Nephron progenitor cell (in vitro differentiated cells): ENCODE data around the gene NLRC5.

ENCODE experiments used
- DNase-seq: peaks from one replicate; pipeline ENCODE4 v3.0.0; 2021
- H3K27ac Mint-ChIP-seq: 2 replicates; pipeline ENCODE4 v1.8.0; 2021; ENCODE audit warnings: mild to moderate bottlenecking, moderate library complexity, mixed read lengths
- H3K27me3 Mint-ChIP-seq: 2 replicates; pipeline ENCODE4 v1.8.0; 2021; ENCODE audit warnings: mild to moderate bottlenecking, low read depth, mixed read lengths; ENCODE audit not compliant: poor library complexity
- H3K36me3 Mint-ChIP-seq: 2 replicates; pipeline ENCODE4 v1.8.0; 2021; ENCODE audit warnings: low read depth, mixed read lengths
- H3K4me1 Mint-ChIP-seq: 2 replicates; pipeline ENCODE4 v1.8.0; 2021; ENCODE audit warnings: mixed read lengths
- H3K4me3 Mint-ChIP-seq: 2 replicates; pipeline ENCODE4 v1.8.0; 2021; ENCODE audit warnings: mild to moderate bottlenecking, moderate library complexity, mixed read lengths
- H3K9me3 Mint-ChIP-seq: 2 replicates; pipeline ENCODE4 v1.8.0; 2021; ENCODE audit warnings: mild to moderate bottlenecking, moderate library complexity, mixed read lengths
- CTCF ChIP-seq: fragments of 200-600 bp; sonication (generic); IDR thresholded peaks from 2 replicates; pipeline ENCODE4 v1.5.0; 2021; ENCODE audit warnings: antibody characterized with exemption

NLRC5 gene

GRCh38 chr16:56994311-56994710 is 5.0 kb downstream of the NLRC5 start:
- Mint-ChIP-seq H3K27me3 (peaks cover 76% of the 10 kb centered on the region), H3K9me3 (no peaks in the 10 kb centered on the region), H3K36me3 (no peaks in the 10 kb centered on the region), H3K27ac (no peak overlapping the region), H3K4me1 (peaks cover 14% of the 10 kb centered on the region), H3K4me3 (no peak overlapping the region)
- no peak for DNase-seq
- no peak for TF ChIP-seq CTCF

GRCh38 chr16:56995136-56995805 is 5.9 kb downstream of the NLRC5 start:
- peaks cover 66% of the 10 kb centered on the region for H3K27me3 Mint-ChIP-seq

GRCh38 chr16:56997264-56997663 is 7.9 kb downstream of the NLRC5 start:
- Mint-ChIP-seq H3K4me1 (peaks cover 4% of the 10 kb centered on the region), H3K9me3 (no peaks in the 10 kb centered on the region)
- TF ChIP-seq CTCF: no peak

More at GRCh38 chr16:56995136-56995805, 5.9 kb downstream of the NLRC5 start:
- Mint-ChIP-seq H3K9me3 (no peaks in the 10 kb centered on the region), H3K27ac (no peak overlapping the region), H3K36me3 (no peaks in the 10 kb centered on the region), H3K4me1 (peaks cover 4% of the 10 kb centered on the region), H3K4me3 (no peak overlapping the region)
- no peak for TF ChIP-seq CTCF
- no peak for DNase-seq

GRCh38 chr16:56997931-56998330 is 8.6 kb downstream of the NLRC5 start:
- Mint-ChIP-seq H3K36me3 (no peaks in the 10 kb centered on the region), H3K4me1 (peaks cover 4% of the 10 kb centered on the region)

More at GRCh38 chr16:56997264-56997663, 7.9 kb downstream of the NLRC5 start:
- H3K27ac Mint-ChIP-seq: no peak overlapping the region
- H3K4me3 Mint-ChIP-seq: no peak overlapping the region
- DNase-seq: no peak
- H3K36me3 Mint-ChIP-seq: no peaks in the 10 kb centered on the region
- peaks cover 50% of the 10 kb centered on the region for H3K27me3 Mint-ChIP-seq

GRCh38 chr16:56998352-56998751 is 9.0 kb downstream of the NLRC5 start:
- Mint-ChIP-seq H3K4me1 (peaks cover 5% of the 10 kb centered on the region), H3K36me3 (no peaks in the 10 kb centered on the region), H3K27me3 (peaks cover 47% of the 10 kb centered on the region), H3K27ac (no peak overlapping the region), H3K9me3 (no peaks in the 10 kb centered on the region), H3K4me3 (no peak overlapping the region)
- no peak for TF ChIP-seq CTCF
- DNase-seq: no peak

More at GRCh38 chr16:56997931-56998330, 8.6 kb downstream of the NLRC5 start:
- Mint-ChIP-seq H3K27ac (no peak overlapping the region), H3K4me3 (no peak overlapping the region), H3K27me3 (peaks cover 51% of the 10 kb centered on the region), H3K9me3 (no peaks in the 10 kb centered on the region)
- no peak for DNase-seq
- no peak for TF ChIP-seq CTCF

- Mint-ChIP-seq H3K9me3 (no peaks in the 10 kb centered on the region), H3K27ac (no peak overlapping the region), H3K4me3 (no peak overlapping the region), H3K36me3 (no peaks in the 10 kb centered on the region), H3K4me1 (peaks cover 10% of the 10 kb centered on the region), H3K27me3 (peaks cover 42% of the 10 kb centered on the region)
- TF ChIP-seq CTCF: no peak
- no peak for DNase-seq
Observed at GRCh38 chr16:56998861-56999260, 9.5 kb downstream of the NLRC5 start.
